ENCODE measurements around the gene CADPS2.

DNA sequence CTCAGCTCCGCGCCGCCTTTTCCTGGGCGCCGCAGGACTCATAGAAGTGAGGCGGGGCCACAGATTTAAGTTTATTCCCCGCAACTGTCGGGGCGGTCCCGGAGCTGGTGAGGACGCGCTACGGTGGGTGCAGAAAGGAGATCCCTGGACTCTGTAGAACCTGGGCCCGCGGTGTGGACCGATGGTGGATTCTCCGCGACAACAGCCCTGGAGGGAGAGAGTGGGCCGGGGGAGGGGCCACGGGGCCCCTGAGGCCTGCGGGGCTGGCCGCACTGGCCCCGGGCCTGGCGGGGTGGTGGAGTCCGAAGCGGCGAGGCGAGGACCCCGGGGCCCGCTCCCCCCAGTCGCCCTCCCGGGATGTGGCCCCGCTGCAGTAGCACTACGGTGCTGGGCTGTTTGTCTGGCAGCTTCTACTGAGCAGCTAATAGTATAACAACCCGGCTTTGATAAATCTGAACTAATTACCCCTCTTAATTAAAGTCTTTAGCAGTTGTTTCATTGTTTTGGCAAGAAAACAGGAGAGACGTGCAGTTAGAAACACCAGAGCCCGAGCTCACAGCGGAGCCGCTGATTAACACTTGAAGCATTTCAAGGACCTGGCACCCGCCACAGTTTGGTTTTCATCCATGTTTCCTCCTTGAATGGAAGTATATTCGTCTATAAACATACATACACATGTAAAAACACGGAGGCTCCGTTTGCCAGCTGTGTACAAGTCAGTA is 585.9 kb downstream of the CADPS2 start:
- TF ChIP-seq CTCF (IDR thresholded peaks at IDR 0.05) (no peak), POLR2A (IDR thresholded peaks at IDR 0.05) (no peak)

Measured in body of pancreas (tissue), 4 donors.